OCI-LY1 (cell line): ENCODE measurements around the gene CARD16.

Source experiments
- CTCF ChIP-seq: fragments of 200-600 bp; sonication (generic), shearing (Covaris generic); IDR thresholded peaks from 2 replicates; pipeline ENCODE4 v1.5.1; 2017; ENCODE audit warnings: mild to moderate bottlenecking, antibody characterized with exemption, low read length, moderate library complexity, mixed read lengths
- EZH2 ChIP-seq: fragments of 200-600 bp; sonication (generic), shearing (Covaris generic); IDR thresholded peaks from 2 replicates; pipeline ENCODE4 v1.8.0; 2017; ENCODE audit warnings: borderline replicate concordance, mixed run types, mild to moderate bottlenecking, antibody characterized with exemption, low read length, moderate library complexity, mixed read lengths

GRCh38 chr11:105023003-105023402 is 22.1 kb downstream of the CARD16 start, which contains the start of gene CASP5:
- no peak for TF ChIP-seq CTCF
- no peak for TF ChIP-seq EZH2
